SU-DHL-6 (cell line): Measurements from ENCODE around the gene S100A5.

Experiments
- H2AFZ ChIP-seq: fragments of 200-600 bp; sonication (generic); 2 replicates; pipeline ENCODE4 v1.6.1; 2014; ENCODE audit warnings: low read depth, mild to moderate bottlenecking, moderate library complexity, mixed read lengths, antibody characterized with exemption, low read length; ENCODE audit not compliant: severe bottlenecking
- H3F3A ChIP-seq: fragments of 200-600 bp; shearing (Covaris generic); 2 replicates; pipeline ENCODE4 v1.6.0; 2016; ENCODE audit warnings: antibody characterized with exemption, mild to moderate bottlenecking; ENCODE audit not compliant: insufficient read depth
- H3K27ac ChIP-seq: fragments of 200-600 bp; sonication (generic); 2 replicates; pipeline ENCODE4 v1.5.1; 2016; ENCODE audit warnings: low read depth, mild to moderate bottlenecking, low read length, moderate library complexity, mixed read lengths
- H3K27me3 ChIP-seq: fragments of 200-600 bp; sonication (generic), shearing (Covaris generic); 2 replicates; pipeline ENCODE4 v1.6.0; 2014; ENCODE audit warnings: mild to moderate bottlenecking, low read length
- H3K36me3 ChIP-seq: fragments of 200-600 bp; sonication (generic); 2 replicates; pipeline ENCODE4 v1.6.1; 2014; ENCODE audit warnings: mild to moderate bottlenecking, low read length, mixed read lengths
- H3K4me2 ChIP-seq: fragments of 300-600, 200-600 bp; shearing (Covaris generic), sonication (generic); 2 replicates; pipeline ENCODE4 v1.6.0; 2014; ENCODE audit warnings: low read length, low read depth, mild to moderate bottlenecking; ENCODE audit not compliant: poor library complexity, severe bottlenecking
- H3K4me3 ChIP-seq: fragments of 200-600 bp; sonication (generic); 2 replicates; pipeline ENCODE4 v1.5.1; 2014; ENCODE audit warnings: antibody characterized with exemption, low read length, mild to moderate bottlenecking, mixed read lengths; ENCODE audit not compliant: insufficient read depth, poor library complexity, severe bottlenecking
- H3K79me2 ChIP-seq: fragments of 200-600 bp; sonication (generic); 2 replicates; pipeline ENCODE4 v1.6.1; 2014; ENCODE audit warnings: mild to moderate bottlenecking, low read length, moderate library complexity; ENCODE audit not compliant: insufficient read depth
- H3K9ac ChIP-seq: fragments of 200-600 bp; sonication (generic); 2 replicates; pipeline ENCODE4 v1.7.0; 2014; ENCODE audit warnings: mild to moderate bottlenecking, low read length
- H3K9me2 ChIP-seq: fragments of 200-600 bp; sonication (generic); replicated peaks from 2 replicates; pipeline ENCODE4 v1.6.1; 2014; ENCODE audit warnings: low read length; ENCODE audit not compliant: insufficient read depth
- H3K9me3 ChIP-seq: fragments of 200-600 bp; sonication (generic); 2 replicates; pipeline ENCODE4 v1.6.1; 2014; ENCODE audit warnings: low read length, mixed read lengths; ENCODE audit not compliant: insufficient read depth
- H4K20me1 ChIP-seq: fragments of 200-600 bp; sonication (generic); 2 replicates; pipeline ENCODE4 v1.6.1; 2014; ENCODE audit warnings: low read depth, mild to moderate bottlenecking, antibody characterized with exemption, low read length, moderate library complexity, mixed read lengths
- CTCF ChIP-seq: fragments of 200-600 bp; sonication (generic); IDR thresholded peaks from one replicate; pipeline ENCODE4 v1.5.1; 2017; ENCODE audit warnings: antibody characterized with exemption, mild to moderate bottlenecking, low read length, moderate library complexity; ENCODE audit not compliant: insufficient read depth, poor library complexity, severe bottlenecking
- EZH2phosphoT487 ChIP-seq: fragments of 200-600 bp; sonication (generic), shearing (Covaris generic); conservative IDR thresholded peaks from 2 replicates; pipeline ENCODE4 v1.6.1; 2018; ENCODE audit warnings: mild to moderate bottlenecking, antibody characterized with exemption, low read length, moderate library complexity, mixed read lengths

The S100A5 gene

GRCh38 chr1:153578936-153579335 is 38.2 kb upstream of the S100A5 start:
- no peak for TF ChIP-seq EZH2phosphoT487
- TF ChIP-seq CTCF: no peak
- no peaks in the 10 kb centered on the region for H3F3A ChIP-seq
- no peaks in the 10 kb centered on the region for H3K79me2 ChIP-seq
- no peak overlapping the region for H2AFZ ChIP-seq
- no peaks in the 10 kb centered on the region for H3K9me2 ChIP-seq
- no peak overlapping the region for H3K4me3 ChIP-seq
- no peak overlapping the region for H3K9ac ChIP-seq
- no peaks in the 10 kb centered on the region for H3K27me3 ChIP-seq
- H3K27ac ChIP-seq: no peak overlapping the region
- H3K4me2 ChIP-seq: no peak overlapping the region
- H3K36me3 ChIP-seq: no peaks in the 10 kb centered on the region
- no peaks in the 10 kb centered on the region for H4K20me1 ChIP-seq
- H3K9me3 ChIP-seq: no peaks in the 10 kb centered on the region

GRCh38 chr1:153578490-153578889 is 37.8 kb upstream of the S100A5 start:
- Histone ChIP-seq H3K9ac (no peak overlapping the region), H3K36me3 (no peaks in the 10 kb centered on the region), H3F3A (no peaks in the 10 kb centered on the region), H3K9me3 (no peaks in the 10 kb centered on the region), H3K27ac (no peak overlapping the region), H3K9me2 (no peaks in the 10 kb centered on the region), H4K20me1 (no peaks in the 10 kb centered on the region), H3K27me3 (no peaks in the 10 kb centered on the region), H3K4me3 (no peak overlapping the region), H3K79me2 (no peaks in the 10 kb centered on the region), H3K4me2 (no peak overlapping the region), H2AFZ (no peak overlapping the region)
- TF ChIP-seq EZH2phosphoT487 (no peak), CTCF (no peak)

GRCh38 chr1:153577624-153578051 is 36.9 kb upstream of the S100A5 start:
- no peak overlapping the region for H3K27ac ChIP-seq
- H3K79me2 ChIP-seq: no peaks in the 10 kb centered on the region
- H3K27me3 ChIP-seq: no peaks in the 10 kb centered on the region
- TF ChIP-seq CTCF (no peak), EZH2phosphoT487 (no peak)
- no peaks in the 10 kb centered on the region for H3K9me2 ChIP-seq
- H3K9ac ChIP-seq: no peak overlapping the region
- no peak overlapping the region for H3K4me3 ChIP-seq
- no peaks in the 10 kb centered on the region for H3K9me3 ChIP-seq
- no peaks in the 10 kb centered on the region for H4K20me1 ChIP-seq
- H3K36me3 ChIP-seq: no peaks in the 10 kb centered on the region
- H3K4me2 ChIP-seq: no peak overlapping the region
- no peaks in the 10 kb centered on the region for H3F3A ChIP-seq
- no peak overlapping the region for H2AFZ ChIP-seq
